NAMALWA (cell line): Measurements from ENCODE around the gene ABCC2.
"Not testable (repeated sequence)": the region's sequence is repeated elsewhere in the genome, so short reads cannot be mapped to it uniquely, and the experiment has no call there.

Experiments used
- DNase-seq: peaks from one replicate; pipeline ENCODE4 v3.0.0-alpha.2; 2015; ENCODE audit warnings: low spot score

Gene ABCC2

DNA sequence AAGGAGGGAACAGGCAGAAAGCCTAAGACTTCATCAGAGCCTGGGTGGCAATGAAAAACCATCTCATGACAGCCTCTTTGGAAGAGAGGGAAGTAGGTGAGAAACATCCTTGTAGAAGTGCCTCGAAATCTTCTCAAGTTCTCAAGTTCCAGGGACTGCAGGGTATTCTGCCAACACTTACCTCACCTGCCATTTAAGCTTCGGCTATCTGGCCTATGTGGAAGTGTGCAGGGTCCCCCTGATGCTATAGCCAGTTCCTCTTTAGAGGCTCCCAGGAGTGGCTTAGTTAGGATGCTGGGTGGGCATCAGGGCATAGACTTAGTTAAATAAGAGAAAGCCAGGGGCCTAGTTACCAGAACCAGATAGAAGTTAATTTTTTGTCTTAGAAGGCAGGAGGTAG lies 27.0 kb downstream of the ABCC2 start:
- DNase-seq = no peak

DNA sequence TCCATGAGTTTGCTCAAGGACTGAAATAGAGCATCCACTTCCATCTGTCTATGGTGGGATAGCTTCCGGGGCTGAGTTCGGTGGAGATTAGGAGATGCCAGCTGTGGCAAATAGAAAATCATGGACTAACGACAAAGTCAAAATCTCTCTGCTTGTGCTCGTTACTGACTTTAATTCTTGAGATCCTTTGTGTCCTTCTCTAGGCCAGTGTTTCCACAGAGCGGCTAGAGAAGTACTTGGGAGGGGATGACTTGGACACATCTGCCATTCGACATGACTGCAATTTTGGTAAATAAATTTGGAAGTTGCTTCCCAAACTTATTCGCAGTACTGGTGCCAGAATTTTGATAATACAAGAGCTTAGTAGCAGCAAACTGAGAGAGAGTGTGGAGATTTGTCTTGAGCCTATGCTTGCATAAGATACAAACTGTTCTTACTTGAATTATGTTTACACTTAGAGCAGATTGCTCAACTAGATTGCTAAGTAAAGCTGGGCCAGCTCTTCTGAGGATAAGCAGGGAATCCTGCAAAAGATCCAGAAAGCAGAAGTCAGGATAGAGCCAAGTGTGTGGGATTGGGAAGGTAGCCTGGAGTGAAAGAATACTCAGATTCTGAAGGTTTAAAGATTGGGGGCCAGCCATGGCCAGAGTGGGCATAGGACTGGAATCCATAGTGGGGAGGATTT lies 27.6 kb downstream of the ABCC2 start:
- DNase-seq = no peak

DNA sequence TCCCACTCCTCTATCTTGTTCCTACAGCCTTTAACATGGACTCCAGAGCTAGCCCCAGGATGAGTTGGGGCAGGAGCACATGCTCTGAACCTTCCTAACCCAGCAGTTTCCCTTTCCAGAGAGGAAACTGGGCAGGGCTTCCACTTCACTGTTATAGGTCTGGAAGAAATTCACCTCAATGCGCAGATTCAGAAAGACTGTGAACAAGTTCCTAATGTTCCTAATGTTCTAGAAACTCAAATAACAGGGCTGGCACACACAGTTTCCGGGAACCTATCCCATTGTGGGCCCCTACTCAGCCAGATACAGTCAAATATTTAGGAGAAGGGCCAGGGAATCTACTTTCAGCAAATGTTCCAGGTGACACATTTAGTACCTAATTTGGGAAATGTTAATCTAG lies 29.7 kb downstream of the ABCC2 start:
- no peak for DNase-seq

DNA sequence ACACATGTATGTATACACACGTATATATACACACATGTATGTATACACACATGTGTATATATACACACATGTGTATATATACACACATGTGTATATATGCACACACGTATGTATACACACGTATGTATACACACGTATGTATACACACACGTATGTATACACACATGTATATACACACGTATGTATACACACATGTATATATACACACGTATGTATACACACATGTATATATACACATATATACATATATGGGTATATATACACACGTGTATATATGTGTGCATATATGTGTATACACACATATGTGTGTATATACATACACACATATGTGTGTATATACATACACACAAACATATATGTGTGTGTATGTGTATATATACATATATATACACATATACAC lies 31.7 kb downstream of the ABCC2 start:
- no peak for DNase-seq

DNA sequence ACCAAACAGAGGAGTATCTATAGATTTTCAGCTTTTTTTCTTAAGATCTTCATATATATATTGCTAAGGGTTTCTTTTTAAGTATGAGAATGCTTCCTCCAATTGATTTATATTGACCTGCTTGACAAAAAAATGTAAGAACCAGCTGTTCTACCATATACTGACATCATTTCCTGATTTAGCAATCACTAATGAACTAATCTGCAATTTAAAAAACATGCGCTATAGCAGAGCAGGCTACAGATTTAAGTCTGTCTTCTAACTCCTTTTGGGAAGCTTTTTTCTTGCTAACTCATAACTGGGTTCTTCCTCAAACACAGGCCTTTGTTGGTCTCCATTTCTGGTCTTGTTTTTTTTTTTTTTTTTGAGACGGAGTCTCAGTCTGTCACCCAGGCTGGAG lies 33.2 kb downstream of the ABCC2 start:
- DNase-seq = no peak

DNA sequence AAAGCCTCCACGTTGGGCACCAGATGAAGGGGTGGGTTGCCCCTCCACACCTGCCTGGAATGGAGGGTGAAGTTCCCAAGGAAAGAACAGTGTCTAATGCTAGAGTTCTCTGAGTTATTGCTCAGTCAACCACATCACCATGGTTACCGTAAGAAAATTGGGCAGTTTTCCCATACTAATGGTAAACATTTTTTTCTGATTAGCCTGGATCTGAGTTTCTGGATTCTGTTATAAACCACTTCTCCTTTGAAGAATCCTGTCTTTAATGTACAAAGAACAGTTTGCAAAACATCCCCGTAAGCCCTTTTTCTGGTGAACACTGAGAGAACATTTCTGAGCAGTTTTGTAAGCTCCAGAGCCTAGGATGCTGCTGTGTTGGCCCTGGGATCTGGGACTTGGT lies 45.5 kb downstream of the ABCC2 start:
- DNase-seq = no peak

DNA sequence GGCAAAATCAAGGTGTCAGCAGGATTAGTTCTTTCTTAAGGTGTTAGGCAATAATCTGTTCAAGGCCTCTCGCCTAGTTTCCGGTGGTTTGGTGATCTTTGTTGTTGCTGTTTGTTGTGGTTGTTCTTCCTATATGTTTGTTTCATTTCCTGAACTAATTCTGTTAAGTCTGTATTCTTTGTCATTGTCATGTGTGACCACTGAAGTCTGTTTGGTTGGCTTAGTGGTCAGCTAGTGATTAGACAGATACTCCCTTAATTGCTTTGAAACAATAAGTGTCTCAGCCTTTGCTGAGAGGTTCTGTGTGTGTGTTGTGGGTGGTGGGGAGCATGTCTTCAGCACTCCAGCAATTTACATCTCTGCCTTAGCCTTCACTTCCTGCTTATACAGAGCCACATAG lies 46.0 kb downstream of the ABCC2 start:
- no peak for DNase-seq

DNA sequence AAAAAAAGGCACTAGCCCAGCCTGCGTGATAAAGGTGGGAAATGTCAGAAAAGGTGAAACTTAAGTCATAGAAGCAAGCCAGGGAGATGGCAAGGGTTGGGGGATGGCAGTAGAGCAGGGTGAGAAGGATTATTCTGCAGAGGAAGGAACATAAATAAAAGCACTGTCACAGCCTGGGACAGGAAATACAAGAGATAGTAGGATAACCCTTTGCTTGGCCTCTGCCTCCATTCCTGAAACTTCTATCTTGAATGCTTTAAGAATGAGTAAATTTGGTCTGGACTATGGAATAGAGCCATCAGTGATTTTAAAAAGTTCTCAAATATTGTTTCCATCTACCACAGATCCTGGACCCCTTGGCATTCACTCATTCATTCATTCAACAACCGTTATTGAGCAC lies 50.0 kb downstream of the ABCC2 start:
- no peak for DNase-seq

DNA sequence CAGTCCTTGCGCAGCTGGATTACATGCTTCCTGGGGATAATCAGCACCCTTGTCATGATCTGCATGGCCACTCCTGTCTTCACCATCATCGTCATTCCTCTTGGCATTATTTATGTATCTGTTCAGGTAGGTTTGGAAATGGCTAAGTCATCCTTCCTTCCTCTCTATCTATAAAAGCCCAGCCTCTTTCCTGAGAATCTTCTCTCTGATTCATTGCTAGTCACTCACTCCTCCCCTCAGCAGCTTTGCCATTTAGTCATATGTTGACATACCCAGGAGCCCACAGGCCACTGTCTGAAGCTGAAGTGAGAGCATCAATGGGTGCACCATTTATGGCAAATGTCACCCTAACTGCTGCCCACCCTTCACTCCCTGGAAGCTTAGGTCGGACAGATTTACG lies 52.0 kb downstream of the ABCC2 start:
- no peak for DNase-seq

DNA sequence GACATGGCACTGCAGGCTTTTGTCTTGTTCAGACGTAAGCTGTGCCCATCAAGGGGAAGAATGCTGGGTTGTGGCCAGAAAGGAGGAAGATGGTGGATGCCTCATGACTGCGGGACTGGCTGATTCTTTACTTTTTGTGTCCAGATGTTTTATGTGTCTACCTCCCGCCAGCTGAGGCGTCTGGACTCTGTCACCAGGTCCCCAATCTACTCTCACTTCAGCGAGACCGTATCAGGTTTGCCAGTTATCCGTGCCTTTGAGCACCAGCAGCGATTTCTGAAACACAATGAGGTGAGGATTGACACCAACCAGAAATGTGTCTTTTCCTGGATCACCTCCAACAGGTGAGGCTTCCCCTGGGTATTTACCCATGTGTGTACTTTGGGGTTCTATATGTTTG lies 53.5 kb downstream of the ABCC2 start:
- no peak for DNase-seq

DNA sequence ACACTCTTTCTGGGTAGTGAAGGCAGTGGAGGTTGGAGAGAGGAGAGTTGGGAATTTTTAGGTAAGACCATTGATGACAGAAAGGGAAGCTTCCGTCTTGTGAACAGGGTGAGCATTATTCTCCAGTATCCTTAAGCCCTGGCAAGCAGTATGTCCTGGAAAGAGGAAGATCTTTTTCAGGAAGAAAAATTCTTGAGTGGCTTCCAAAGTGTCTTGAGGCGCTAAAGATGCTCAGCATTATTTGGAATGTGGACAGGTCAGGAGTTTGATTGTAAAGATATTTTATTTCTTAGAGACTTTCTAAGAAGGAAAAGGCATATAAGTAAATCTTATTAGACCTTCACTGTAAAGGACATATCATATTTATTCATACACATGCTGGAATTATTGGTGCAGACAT lies 54.3 kb downstream of the ABCC2 start:
- DNase-seq = no peak

DNA sequence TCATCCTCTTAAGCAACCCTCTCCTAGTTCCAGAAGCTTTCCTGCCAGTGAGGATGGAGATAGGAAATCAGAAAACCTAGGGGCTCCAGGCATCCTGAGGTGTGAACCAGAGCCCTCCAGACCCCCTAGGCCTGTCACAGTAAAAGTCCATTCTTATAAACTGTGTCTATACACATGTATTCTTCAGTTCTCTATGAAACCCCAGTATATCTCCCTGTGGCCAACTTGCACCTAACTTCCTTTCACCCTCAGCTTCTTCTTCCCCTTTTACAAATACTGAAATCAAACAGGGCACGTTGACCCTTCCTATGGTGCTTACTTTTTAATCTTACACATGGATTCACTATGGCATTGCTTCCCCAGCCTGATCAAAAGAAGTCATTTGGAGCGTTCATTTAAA lies 58.4 kb downstream of the ABCC2 start:
- not testable (repeated sequence) for DNase-seq

DNA sequence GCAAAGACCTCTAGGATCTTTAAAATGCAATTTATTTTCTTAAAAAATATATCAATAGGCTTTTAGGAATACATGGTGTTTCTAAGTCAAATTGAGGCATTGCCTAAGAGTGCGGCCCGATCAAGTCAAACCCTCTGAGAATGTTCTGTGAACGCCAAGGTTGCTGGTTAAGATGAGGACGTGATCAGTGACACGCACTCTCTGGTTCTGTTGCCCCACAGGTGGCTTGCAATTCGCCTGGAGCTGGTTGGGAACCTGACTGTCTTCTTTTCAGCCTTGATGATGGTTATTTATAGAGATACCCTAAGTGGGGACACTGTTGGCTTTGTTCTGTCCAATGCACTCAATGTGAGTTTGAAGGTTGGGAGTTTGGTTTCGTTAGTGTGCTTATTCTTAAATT lies 59.3 kb downstream of the ABCC2 start:
- no peak for DNase-seq

DNA sequence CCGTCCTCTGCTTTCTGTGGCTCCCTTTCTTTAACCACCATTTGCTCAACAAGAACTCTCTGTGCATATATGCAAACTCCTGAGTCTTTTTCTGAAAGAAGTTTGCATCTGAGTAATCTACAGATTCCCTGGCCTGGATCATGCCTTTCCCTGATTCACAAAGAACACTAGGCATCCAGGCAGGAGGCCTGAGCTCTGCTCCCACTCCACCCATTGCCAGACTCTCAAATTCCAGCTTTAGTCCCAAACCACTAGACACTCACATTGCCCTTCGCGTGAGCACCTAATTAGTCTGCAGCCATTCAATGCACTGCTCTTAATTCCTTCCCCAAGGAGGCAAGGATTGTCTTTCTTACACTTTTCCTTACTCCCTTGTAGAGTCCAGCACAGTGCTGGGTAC lies 60.9 kb downstream of the ABCC2 start:
- DNase-seq = no peak

DNA sequence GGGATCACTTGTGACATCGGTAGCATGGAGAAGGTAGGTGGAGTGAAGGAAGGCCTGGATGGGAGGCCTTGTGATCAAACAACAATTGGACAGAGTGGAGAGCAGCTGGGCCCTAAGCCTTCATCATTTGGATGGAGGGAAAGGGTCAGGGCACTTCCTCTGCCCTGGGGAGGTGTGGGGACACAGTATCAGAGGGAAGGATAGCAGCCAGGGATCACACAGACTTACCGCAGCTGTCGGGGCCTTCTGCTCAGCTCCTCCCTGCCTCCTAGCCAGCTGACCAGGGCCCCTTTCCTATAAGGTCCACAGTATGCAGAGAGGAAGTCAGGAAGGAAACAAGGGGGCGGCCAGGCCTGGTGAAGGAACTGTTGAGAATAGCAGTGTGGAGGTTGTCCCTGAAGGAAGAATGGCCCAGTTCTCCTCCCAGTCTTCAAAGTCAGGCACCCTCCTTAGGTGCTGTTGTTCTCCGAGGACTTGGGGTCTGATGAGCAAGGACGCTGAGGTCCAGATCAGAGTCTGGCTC lies 62.1 kb downstream of the ABCC2 start:
- DNase-seq = no peak

DNA sequence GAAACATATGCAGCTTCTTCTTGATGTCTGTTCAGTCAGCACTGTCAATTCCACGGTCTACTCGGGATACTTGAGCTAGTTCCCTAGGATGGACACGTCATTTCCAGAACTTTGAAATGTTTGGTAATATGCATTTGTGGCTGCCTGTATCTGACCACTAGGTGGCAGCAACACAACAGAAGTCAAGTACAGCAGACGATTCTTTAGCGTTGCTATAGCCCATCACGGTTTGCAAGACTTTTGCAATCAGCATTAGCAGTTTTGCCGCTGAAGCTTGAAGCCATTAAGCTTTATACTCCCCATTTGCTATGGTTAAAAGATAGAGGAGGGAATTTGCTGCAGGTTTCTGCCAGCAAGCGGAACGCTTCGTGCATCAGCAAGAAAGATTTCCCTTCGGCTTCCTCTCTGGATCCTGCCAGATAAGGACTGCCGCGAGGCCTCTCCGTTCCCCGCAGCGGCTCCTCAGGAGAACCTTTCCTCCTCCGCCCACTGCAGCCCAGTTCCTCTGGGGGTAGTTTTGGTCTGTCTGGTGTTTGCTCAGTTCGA lies 63.5 kb downstream of the ABCC2 start:
- peak; percentile 88 for DNase-seq

DNA sequence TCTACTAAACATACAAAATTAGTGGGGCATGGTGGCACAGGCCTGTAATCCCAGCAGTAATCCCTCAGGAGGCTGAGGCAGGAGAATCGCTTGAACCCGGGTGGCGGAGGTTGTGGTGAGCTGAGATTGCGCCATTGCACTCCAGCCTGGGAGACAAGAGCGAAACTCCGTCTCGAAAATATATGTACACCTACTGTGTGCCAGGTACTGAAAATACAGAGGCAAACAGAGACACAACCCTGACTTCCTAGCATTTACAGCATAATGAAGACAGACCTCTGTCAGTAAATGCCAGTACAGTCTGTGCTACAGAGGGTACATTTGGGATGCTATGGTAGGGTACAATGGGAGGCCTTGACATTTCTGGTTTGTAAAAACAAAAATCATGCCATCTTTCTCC lies 66.6 kb downstream of the ABCC2 start:
- no peak for DNase-seq

DNA sequence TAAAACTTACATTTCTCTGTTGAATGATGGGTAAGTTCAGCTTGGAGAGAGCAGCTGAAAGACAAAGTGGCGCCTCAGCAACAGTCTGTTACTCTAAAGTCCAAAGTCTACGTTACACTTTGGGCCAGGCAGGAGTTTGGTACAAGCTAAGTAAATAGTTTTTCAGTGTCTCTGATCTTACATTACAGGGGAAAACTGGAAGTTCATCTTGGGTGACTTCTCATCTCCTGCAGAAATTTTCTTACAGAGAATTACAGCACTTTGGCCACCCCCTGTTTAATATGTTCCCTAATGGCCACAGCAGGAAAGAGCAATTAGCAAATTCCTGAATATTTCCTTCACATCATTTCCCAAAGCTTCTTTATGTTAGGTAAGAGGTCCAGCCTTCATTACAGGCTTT lies 67.1 kb downstream of the ABCC2 start:
- DNase-seq = no peak

DNA sequence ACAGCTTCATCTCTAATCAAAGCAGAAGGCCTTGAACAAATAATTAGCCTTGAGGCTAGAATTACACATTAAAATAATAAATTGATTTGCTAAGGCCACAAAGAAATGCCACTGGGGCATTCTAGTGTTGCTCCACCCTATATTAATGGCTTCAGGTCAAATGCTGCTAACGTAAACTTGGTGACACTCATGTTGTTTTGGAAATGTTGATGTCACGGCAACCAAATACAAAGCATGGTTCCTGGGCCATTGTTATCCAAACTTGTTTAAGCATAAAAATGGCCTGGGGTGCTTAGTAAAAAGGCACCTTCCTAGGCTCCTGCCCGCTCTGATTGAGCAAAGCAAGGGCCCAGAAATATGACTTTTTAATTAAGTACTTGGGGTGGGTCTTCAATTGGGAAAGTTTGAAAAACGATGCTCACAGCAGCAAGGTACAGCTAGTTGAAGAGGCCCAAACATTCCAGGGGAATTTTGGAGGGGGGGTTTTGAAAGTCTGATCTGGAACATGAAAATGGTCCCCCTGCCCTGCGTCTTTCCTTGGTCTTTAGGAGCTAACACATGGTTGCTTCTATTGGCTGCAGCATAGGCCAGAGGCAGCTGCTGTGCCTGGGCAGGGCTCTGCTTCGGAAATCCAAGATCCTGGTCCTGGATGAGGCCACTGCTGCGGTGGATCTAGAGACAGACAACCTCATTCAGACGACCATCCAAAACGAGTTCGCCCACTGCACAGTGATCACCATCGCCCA lies 67.8 kb downstream of the ABCC2 start:
- no peak for DNase-seq

DNA sequence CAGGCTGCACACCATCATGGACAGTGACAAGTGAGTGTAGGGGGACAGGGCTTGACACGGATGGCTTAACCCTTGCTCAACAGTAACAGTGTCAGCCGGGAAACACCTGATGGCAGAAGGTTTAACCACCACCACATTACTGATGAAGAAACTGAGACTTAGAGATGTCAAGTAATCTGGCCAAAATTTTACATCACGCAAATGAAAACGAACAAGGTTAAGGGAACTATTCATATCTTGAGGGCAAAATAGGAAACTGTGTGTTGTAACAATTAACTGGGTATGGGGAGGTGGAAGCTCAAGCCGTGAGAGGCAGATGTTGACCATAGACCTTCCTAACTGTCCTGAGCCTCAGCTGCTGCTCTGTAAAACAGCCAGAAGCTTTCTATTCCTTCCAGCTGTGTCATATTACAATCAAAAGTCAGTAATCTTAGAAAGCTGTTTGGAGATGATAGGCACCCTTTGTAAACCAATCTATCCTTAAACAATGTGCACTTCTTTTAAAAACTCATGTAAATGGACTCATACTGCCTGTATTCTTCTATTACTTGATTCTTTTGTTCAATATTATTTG lies 68.4 kb downstream of the ABCC2 start:
- DNase-seq = no peak

DNA sequence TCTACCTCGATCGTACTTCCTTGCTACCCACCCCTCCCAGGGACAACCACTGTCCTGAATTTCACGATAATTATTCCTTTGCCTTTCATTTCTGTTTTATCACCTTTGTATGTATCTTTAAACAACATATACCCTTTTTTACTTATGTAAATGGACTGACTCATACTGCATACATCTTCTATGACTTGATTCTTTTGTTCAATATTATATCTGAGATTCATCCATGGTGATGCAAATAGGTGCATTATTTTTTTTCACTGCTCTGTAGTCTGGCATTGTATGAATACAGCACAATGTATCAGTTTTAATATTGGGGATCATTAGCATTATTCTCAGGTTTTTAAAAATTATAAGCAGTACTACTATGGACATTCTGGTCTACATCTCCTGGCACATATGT lies 69.4 kb downstream of the ABCC2 start:
- DNase-seq = no peak

DNA sequence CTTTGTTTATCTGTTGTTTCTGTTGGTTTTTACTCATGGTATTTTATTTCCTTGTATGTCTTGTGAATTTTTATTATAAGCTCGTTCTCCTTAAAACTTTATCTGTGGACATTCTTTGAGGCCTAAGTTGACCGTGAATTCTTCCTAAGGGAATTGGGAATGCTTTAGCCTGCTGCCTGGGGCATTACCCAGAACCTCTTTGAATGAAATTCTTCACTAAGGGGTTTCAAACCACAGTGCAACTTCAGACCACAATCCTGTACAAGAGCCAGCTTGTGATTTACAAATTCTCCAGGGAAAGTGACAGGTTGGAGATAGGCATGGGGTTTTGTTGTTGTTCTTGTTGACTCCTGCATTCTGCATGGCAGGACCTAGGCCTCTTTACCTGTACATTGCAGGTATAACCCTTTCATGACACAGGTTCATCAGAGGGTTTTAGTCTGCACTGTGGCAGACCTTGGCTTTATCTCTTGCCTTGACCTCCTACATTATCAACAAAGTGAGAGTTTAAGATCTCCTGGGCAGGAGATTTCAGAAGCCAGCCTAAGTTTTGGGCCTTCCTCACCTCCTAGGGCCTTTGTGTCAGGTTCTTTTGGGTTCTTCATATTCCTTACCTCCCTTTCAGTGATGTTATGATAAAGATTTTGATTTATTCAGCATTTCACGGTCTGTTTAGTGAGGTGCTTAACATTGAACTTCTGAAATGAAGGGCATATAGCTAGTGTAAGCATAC lies 70.2 kb downstream of the ABCC2 start:
- no peak for DNase-seq
